Activated effector memory CD4-positive, alpha-beta T cell treated with anti-CD3 and anti-CD28 coated beads, Interleukin-2, amount 50 U/mL, for 16 hours (primary cell): Measurements from ENCODE around the gene DNA2.
"Not testable (repeated sequence)": the region's sequence is repeated elsewhere in the genome, so short reads cannot be mapped to it uniquely, and the experiment has no call there.

Source experiments
- DNase-seq: peaks from one replicate; pipeline ENCODE4 v3.0.0-alpha.2; 2020

The DNA2 gene, protein sequence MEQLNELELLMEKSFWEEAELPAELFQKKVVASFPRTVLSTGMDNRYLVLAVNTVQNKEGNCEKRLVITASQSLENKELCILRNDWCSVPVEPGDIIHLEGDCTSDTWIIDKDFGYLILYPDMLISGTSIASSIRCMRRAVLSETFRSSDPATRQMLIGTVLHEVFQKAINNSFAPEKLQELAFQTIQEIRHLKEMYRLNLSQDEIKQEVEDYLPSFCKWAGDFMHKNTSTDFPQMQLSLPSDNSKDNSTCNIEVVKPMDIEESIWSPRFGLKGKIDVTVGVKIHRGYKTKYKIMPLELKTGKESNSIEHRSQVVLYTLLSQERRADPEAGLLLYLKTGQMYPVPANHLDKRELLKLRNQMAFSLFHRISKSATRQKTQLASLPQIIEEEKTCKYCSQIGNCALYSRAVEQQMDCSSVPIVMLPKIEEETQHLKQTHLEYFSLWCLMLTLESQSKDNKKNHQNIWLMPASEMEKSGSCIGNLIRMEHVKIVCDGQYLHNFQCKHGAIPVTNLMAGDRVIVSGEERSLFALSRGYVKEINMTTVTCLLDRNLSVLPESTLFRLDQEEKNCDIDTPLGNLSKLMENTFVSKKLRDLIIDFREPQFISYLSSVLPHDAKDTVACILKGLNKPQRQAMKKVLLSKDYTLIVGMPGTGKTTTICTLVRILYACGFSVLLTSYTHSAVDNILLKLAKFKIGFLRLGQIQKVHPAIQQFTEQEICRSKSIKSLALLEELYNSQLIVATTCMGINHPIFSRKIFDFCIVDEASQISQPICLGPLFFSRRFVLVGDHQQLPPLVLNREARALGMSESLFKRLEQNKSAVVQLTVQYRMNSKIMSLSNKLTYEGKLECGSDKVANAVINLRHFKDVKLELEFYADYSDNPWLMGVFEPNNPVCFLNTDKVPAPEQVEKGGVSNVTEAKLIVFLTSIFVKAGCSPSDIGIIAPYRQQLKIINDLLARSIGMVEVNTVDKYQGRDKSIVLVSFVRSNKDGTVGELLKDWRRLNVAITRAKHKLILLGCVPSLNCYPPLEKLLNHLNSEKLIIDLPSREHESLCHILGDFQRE

DNA sequence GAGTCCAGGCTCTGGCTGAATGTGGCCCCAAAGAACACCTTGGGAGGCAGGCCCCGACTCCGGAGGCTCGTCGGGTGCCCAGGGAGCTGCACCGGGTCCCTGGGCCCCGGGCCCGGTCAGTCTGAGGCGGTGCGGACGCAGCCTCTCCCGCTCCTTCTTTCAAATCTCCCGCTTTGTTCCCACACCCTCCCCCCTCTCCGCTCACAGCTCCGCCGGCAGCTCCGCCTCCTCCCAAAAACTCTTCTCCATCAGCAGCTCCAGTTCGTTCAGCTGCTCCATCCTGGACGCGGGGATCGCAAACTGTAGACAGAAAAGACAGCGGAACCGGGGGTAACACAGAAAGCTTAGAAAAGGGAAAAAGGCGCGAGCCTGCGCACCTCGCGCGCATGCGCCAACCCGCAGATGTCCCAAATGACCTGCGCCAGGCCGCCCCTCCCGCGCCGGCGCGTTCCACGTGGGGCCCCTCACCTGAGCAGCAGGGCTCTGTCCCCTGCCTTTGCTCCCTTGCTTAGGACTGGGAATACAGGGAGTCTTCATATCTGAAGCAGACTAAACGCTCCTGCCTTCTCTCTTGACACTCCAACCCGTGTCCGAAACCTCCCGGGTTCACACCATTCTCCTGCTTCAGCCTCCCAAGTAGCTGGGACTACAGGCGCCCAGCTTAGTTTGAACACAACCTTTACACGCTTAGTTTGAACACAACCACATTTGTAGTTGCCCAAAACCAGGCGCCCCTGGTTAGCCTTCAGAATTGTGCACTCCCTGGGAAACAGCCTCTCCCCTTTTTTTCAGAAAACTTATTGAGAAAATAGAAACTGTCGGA is at the start of gene DNA2:
TSS of gene DNA2 (minus strand) at position 388 of the 823 bp plus-strand sequence. CDS start at position 279, 109 bp downstream.
- DNase-seq, result peak; percentile 91

DNA sequence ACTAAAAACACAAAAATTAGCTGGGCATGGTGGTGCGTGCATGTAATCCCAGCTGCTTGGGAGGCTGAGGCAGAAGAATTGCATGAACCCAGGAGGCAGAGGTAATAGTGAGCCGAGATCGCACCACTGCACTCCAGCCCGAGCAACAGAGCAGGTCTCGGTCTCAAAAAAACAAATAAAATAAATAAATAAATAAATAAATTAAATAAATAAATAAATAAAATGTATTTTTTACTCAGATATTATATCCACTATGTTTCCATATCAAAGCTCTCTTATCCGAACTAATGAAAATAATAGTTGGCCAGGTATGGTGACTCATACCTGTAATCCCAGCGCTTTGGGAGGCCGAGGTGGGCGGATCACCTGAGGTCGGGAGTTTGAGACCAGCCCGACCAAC is 46.8 kb upstream of the DNA2 start:
- DNase-seq, result not testable (repeated sequence)

DNA sequence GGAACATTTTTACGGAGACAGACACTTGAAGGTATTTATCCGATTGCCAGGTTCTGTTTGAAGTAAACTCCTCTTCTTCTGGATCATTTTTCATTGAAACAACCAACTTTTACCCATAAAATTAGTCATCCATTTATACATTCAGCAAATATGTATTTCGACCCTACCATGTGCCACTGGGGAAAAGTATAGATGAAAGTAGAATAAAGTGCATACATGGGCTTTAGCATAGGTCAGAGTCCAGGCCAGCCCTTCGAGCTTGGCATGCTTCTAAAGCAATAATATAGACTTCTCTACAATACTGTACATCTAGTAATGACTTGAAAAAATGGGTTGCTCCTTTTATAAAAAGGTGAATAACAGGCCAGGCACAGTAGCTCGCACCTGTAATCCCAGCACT is 45.4 kb upstream of the DNA2 start:
- no peak for DNase-seq

DNA sequence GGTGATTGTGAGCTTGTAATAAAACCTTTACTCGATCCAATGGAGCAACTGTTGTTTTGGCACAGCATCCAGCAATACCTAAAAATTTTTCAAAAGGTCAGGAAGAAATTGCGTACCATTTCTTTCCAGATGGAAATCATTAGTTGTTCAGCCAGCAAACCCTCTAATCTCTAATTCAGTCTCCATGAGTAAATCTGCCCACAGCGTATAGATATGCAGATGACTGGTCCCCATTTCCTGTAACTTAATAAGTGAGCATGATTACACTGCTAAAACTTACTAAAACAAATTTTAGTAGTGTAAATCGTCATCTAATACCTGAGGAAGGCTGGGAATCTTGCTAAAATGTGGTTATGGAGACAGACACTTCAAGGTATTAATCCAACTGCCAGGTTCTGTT is 45.0 kb upstream of the DNA2 start:
- DNase-seq, result no peak

DNA sequence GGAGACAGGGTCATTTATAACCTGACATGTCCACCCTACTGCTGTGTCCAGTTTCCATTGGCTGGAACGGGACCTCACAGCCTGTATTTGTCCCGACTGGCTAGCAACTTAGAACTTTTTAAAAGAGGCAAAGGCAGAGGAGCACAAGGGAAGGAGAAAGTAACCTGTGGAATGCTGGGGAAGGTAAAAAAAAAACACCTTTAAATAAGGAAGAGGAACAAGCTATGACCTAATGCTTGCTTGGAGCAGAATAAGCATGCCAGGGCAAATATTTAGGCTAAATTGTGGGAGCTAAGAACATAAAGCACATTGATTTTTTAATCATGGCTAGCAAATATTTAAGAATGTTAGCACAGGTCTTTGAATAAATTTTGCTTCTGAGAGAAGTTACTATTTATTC is 44.4 kb upstream of the DNA2 start:
- not testable (repeated sequence) for DNase-seq

DNA sequence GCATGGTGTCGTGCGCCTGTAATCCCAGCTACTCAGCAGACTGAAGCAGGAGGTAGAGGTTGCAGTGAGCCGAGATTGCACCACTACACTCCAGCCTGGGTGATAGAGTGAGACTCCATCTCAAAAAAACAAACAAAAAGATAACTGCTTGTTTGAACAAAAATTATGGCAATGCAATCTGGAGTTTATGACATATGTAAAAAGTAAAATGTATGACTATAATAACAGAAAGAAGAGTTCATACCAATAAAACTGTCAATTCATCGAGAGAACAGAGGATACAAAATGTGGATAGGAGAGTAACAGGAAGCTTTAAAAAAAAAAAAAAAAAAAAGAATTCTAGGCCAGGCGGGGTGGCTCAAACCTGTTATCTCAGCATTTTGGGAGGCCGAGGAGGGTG is 36.3 kb upstream of the DNA2 start:
- DNase-seq, result no peak

DNA sequence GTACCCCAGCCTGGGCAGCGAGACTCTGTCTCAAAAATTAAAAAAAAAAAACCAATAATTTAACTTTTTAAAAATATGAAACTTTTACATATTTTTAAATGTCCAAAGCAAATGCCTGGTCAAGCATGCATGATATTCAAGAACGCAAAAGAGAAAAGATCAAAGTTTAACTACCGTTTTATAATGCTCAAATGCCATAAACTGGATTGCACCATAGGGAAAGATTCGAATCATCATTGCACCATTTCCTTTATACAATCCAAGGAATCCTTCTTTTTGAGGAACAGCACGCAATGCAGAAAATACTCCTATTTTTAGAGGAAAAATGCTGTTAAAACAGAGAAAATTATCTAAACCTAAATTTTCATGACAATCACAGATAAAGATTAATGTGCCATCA is 34.6 kb upstream of the DNA2 start:
- DNase-seq, result no peak

DNA sequence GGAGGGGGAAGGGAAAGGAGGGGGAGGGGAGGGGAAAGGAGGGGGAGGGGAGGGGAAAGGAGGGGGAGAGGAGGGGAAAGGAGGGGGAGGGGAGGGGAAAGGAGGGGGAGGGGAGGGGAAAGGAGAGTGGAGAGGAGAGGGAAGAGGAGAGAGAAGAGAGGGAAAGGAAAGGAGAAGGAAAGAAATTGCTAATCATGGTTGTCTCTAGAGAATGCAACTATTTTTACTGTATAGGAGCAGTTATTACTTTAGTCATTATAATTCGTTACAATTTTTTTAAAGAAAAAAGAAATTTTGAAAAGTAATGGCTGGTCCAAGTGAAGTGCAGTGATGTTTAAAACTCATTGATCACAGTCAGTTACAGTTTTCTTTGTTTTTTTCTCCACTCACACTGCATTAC is 31.1 kb upstream of the DNA2 start:
- no peak for DNase-seq

DNA sequence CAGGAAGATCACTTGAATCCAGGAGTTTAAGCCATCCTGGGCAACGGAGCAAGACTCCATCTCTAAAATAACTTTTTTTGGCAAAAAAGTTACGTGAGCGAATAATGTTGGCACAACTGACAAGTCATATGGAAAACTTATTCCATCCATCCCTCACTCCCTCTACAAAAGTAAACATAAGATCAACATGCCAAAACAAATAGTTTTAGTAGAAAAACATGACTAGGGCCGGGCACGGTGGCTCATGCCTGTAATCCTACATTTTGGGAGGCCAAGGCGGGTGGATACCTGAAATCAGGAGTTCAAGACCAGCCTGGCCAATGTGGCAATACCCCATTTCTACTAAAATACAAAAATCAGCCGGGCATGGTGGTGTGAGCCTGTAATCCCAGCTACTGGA is 29.9 kb upstream of the DNA2 start:
- DNase-seq, result no peak

DNA sequence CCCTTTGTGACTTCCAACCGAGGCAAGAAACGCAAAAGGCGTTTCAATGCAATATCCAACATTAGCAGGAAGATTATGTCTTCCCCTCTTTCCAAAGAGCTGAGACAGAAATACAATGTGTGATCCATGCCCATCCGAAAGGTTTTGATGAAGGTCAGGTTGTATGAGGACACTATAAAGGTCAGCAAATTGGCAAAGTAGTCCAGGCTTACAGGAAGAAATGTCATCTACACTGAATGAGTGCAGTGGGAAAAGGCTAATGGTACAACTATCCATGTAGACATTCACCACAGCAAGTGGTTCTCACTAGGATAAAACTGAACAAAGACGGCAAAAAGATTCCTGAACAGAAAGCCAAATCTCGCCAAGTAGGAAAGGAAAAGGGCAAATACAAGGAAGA is 27.8 kb upstream of the DNA2 start:
- no peak for DNase-seq

DNA sequence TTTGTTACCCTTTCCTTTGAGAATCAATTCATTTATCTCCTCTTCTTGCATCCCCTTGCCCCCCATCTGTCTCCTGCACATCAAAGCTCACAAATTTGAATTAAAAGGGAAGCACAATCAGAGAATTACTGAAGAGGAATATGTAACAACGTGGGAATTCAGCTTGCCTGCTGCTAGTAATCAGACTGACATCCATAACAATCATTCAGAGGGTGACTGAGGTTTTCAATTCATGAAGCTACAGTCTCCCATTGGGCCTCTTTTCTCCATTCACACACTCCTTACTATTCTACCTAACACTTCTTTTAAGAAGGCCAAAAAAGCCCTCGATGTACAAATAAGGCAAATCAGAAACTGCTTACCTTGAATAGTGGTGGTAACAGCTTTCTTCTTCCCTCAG is 24.3 kb upstream of the DNA2 start:
- DNase-seq, result no peak

DNA sequence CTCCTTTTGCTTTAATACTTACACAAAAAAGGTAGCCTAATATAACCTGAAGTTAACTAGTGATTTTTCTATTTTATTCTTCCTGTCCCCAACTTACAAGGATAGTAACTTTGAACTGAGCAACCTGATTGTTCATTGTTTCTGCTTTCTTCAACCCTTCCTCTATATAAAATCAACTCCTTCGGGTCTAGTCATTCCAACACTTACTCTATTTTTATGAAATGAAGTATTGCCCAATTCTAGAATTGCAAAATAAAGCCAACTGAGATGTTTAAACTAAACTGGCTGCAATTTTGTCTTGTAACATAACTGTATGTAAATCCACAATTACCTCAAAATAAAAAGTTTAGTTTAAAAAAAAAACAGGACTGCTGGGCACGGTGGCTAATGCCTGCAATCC is 20.3 kb upstream of the DNA2 start:
- no peak for DNase-seq

DNA sequence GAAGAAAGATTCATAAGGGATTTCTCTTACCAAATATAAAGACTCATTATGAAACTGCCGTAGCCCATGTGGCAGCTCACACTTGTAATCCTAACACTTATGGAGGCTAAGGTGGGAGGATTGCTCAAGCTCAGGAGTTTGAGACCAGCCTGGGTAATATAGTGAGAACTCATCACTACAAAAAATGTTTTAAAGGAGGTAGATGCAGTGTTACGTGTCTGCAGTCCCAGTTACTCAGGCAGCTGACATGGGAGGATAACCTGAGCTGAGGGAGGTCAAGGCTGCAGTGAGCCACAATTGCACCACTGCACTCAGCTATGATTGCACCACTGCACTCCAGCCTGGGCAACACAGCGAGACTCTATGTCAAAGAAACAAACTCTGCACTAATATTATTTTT is 18.1 kb upstream of the DNA2 start:
- no peak for DNase-seq

DNA sequence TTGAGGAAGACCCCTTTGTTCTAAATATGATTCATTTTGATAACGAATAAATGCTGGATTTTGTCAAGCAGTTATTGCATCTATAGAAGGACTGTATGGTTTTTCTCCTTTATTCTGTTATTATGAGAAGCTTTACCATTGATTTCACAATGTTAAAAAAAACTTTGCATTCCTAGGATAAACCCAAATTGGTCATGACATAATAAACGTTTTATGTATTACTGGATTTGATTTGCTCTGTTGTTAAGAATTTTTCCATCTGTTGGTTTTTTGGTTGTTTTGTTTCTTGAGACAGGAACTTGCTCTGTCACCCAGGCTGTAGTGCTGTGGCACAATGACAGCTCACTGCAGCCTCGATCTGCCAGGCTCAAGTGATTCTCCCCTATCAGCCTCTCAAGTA is 2.2 kb upstream of the DNA2 start:
- no peak for DNase-seq

DNA sequence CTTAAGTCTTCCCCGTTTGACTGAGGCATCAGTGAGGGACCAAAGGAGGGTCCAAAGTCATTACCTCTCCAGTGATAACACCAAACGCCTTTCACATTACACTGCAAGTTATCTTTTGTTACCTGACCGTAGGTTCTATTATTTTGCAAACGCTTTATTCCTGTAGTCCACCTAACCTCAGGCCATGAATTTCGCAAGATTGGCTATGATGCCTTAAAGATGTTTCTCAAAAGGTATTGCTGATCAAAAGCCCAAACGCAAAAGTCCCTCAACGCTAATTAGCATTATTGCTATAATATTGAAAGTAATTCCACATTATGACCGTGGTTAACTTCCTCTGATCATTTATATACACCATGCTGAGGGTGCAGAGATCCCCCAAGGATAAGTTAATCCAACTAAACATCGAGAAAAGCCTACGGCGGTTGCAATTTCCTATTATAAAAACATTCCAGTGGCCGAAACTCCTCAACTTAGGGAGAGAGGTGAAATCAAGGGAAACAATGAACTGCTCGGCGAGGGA is 649 bp downstream of the DNA2 start:
- no peak for DNase-seq

DNA sequence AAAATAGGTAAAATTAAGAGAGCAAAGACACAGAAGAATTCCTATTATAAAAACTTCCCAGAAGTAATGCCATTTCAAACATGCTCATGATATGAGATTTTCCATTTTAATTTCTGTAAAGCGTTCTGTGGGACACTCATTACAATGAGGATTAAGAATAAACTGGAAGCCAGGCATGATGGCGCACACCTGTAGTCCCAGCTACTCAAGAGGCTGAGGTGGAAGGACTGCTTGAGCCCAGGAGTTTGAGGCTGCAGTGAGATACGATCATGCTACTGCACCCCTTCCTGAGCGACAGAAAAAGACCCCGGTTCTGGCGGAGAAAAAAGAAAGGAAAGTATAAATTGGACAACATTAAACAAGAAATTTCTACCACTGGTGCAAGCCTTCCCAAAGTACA is 1.5 kb downstream of the DNA2 start:
- no peak for DNase-seq

DNA sequence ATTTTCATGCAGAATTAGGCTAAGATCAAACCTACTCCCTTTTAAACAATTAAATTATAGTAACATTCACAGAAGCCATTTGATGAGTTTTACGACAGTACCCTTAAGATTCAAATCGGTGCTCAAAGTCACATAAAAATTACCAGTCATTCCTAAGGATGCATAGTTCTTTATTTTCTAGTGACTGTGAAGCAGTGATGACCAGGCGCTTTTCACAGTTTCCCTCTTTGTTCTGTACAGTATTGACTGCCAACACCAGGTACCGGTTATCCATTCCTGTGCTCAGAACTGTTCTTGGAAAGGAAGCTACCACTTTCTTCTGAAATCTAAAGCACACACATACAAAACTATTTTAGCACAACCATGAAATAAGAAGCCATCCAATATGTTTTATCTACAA is 1.9 kb downstream of the DNA2 start:
- no peak for DNase-seq

DNA sequence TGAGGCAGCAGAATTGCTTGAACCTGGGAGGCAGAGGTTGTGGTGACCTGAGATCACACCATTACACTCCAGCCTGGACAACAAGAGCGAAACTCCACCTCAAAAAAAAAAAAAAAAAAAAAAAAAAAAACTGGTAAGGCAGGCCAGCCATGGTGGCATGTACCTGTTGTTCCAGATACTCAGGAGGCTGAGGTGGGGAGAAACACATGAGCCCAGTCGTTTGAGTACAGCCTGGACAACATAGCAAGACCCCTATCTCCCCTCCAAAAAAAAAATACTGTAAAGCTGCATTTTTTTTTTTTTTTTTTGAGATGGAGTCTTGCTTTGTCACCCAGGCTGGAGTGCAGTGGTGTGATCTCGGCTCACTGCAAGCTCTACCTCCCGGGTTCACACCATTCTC is 7.0 kb downstream of the DNA2 start:
- not testable (repeated sequence) for DNase-seq

DNA sequence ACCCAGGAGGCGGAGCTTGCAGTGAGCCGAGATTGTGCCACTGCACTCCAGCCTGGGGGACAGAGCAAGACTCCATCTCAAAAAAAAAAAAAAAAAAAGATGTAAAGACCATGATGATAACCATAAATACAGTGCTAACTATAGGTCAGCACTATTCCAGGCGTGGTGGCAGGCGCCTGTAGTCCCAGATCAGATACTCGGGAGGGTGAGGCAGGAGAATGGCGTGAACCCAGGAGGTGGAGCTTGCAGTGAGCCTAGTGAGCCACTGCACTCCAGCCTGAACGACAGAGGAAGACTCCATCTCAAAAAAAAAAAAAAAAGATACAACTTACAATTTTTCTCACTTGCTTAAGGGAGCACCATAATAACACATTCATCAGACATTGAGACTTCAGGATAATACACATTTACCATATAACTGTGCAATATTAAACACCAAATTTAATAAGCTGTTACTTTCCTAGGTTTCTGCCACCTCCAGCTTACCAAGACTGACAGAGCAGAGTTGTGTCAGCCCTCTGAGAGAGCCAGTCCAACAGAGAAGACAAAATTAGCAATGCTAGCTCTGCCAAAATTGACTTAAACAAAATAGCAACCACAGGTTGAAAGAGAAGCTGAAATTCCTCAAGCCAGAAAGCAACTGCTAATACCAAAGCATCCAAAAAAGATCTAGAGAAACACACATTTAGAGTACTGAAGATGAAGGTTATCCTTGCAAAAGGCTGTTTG is 8.2 kb downstream of the DNA2 start:
- no peak for DNase-seq

DNA sequence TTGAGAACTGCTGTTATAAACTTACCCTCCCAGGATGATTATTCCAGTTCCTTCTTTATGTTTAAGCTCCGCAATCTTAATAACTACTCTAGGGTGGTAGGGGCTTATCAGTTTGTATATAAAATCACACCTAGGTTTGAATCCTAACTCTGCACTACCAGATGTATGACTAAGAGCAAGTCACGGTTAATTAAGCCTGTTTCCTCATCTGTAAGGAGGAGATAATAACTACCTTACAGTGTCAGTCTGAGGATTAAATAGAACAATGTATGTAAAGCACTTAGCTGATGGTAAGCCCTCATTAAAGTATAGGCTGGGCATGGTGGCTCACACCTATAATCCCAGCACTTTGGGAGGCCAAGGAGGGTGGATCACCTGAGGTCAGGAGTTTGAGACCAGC is 9.2 kb downstream of the DNA2 start:
- DNase-seq, result no peak

DNA sequence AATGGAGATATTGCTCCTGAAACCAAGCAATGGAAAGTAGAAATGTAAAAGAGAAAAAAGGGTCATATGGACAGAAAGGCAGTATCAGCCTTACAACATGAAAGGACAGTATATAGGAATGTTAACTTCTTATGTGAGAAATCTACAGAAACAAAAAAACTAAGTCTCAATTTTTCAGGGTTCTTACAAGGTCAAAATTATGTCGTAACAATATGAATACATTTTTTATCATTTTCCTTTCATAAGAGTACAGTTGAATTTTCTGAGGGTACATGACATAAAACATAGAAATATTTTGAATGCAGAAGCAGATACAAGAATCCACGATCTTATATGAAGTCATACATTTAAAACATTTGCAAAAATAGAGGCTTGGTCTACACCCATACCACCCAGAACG is 10.7 kb downstream of the DNA2 start:
- DNase-seq, result no peak

DNA sequence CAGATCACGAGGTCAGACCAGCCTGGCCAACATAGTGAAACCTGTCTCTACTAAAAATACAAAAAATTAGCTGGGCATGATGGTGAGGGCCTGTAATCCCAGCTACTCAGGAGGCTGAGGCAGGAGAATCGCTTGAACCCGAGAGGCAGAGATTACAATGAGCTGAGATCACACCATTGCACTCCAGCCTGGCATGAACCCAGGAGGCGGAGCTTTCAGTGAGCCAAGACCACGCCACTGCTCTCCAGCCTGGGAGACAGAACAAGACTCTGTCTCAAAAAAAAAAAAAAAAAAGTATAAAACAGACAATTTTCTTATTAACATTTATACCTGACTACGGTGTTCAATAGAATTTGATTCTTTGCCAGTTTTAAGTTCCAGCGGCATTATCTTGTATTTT is 22.1 kb downstream of the DNA2 start:
- not testable (repeated sequence) for DNase-seq
